Testis (tissue), 2 donors: Measurements from ENCODE around the gene BLVRA.

Experiments
- POLR2A ChIP-seq: fragments of 450-650 bp; IDR thresholded peaks from one replicate; pipeline ENCODE4 v1.6.1; 2017; ENCODE audit warnings: antibody characterized with exemption, mild to moderate bottlenecking, moderate library complexity
- TF ChIP-seq, protein P1 (sequence below), 3 experiments: fragments of 450-650 bp in 2 of 3; fragments of 200-600 bp in 1 of 3; sonication (generic) in 1 of 3; IDR thresholded peaks; one replicate each; pipeline ENCODE4 v1.5.1; 2016 to 2019; ENCODE audit warnings: antibody characterized with exemption in 3 of 3, mild to moderate bottlenecking in 2 of 3, moderate library complexity in 1 of 3

DNA sequence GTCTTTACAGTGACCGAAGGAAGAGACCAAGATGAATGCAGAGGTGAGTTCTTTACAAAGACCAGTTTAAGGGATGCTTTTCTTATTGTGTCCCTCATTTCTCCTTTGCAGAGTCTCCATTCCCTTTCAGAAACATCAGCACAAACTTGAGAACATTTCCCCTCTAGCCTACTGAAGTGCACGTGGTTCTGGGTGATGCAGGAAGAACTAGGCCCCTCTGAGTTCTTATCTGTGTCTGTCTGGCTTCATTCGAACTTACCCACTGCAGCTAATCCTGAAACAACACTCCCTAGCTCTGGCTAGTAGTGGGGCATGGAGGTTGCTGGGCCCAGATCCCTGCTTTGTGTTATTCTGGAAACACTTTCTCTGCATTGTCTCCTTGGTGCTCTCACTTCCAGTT lies 12.6 kb downstream of the BLVRA start:
- TF ChIP-seq, protein P1, sequence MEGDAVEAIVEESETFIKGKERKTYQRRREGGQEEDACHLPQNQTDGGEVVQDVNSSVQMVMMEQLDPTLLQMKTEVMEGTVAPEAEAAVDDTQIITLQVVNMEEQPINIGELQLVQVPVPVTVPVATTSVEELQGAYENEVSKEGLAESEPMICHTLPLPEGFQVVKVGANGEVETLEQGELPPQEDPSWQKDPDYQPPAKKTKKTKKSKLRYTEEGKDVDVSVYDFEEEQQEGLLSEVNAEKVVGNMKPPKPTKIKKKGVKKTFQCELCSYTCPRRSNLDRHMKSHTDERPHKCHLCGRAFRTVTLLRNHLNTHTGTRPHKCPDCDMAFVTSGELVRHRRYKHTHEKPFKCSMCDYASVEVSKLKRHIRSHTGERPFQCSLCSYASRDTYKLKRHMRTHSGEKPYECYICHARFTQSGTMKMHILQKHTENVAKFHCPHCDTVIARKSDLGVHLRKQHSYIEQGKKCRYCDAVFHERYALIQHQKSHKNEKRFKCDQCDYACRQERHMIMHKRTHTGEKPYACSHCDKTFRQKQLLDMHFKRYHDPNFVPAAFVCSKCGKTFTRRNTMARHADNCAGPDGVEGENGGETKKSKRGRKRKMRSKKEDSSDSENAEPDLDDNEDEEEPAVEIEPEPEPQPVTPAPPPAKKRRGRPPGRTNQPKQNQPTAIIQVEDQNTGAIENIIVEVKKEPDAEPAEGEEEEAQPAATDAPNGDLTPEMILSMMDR (IDR thresholded peaks at IDR 0.05), result no peak
- no peak for TF ChIP-seq POLR2A
